ENCODE data around the gene PLAAT3. TPM values are rescaled to one million over a fixed set of nuclear protein-coding genes. Genes with fewer than 3 reads are reported as not detected.

Gene PLAAT3
- total RNA-seq, 1 experiment from 2014 or later: 32.6 TPM

DNA sequence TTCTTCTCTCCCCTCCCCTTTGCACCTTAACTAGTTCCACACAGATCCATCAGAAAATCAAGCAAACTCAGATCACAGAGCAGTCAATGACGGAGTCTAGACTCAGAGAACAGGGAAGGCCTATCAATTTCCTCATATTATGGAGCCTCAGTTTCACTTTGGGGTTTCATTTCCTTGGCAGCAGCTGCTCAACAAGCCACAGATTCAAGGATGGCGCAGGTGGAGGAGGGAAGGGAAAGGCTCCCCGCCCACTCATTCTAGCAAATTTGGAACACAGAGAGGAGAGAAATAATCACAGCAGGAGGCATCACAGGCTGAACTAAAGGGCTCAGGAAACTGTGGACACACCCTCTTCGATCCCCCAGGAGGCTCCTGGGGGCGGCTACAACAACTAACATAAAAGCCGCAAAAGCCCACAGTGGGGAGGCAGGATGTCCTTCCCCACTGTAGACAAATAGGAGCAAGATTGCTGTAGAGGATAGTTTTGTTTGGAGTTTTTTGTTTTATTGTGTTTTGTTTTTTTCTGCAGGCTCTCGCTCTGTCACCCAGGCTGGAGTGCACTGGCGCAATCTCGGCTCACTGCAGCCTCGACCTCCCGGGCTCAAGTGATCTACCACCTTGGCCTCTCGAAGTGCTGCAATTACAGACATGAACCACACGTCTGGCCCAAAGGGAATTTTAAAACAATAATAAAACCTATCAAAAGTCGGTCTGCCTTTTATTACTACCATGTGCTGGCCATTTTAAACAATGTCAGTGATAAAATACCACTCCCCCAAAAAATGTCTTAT, 3.4 kb downstream of the PLAAT3 start:
- ChIA-PET CTCF (no interaction called here), POLR2A (no interaction called here)
- no peaks in the 10 kb centered on the region for H3K36me3 ChIP-seq (ENCODE audit: control insufficient read depth, insufficient read depth, low read length)
- peak overlapping the region in 1 of 2 experiments; percentile 17; a peak in 1 of 4 replicates for H3K4me3 ChIP-seq (ENCODE audit: low read depth in 2 of 2, low read length in 2 of 2)
- BruUV-seq (replicated peaks): no TSS peak
- in situ Hi-C loops (cut with HindIII; ENCODE audit: low pct_unique_long_range_greater_than_20kb, low sequenced_read_pairs): no loop called here
- H3K9me3 ChIP-seq (ENCODE audit: control insufficient read depth, insufficient read depth, low read depth, low read length): no peaks in the 10 kb centered on the region
- ATAC-seq: no peak
- H3K27ac ChIP-seq (ENCODE audit: low read length): no peak overlapping the region; the same call in 1 of the 2 replicates
- TF ChIP-seq SIN3A (IDR thresholded peaks at IDR 0.05; ENCODE audit: borderline replicate concordance, insufficient read depth, low read depth, low read length) (no peak), POLR2AphosphoS5 (IDR thresholded peaks at IDR 0.05; ENCODE audit: low read depth, low read length) (no peak), TCF7L2 (IDR thresholded peaks at IDR 0.05; ENCODE audit: low read depth, low read length) (no peak)
- TF ChIP-seq, protein P1, sequence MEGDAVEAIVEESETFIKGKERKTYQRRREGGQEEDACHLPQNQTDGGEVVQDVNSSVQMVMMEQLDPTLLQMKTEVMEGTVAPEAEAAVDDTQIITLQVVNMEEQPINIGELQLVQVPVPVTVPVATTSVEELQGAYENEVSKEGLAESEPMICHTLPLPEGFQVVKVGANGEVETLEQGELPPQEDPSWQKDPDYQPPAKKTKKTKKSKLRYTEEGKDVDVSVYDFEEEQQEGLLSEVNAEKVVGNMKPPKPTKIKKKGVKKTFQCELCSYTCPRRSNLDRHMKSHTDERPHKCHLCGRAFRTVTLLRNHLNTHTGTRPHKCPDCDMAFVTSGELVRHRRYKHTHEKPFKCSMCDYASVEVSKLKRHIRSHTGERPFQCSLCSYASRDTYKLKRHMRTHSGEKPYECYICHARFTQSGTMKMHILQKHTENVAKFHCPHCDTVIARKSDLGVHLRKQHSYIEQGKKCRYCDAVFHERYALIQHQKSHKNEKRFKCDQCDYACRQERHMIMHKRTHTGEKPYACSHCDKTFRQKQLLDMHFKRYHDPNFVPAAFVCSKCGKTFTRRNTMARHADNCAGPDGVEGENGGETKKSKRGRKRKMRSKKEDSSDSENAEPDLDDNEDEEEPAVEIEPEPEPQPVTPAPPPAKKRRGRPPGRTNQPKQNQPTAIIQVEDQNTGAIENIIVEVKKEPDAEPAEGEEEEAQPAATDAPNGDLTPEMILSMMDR (IDR thresholded peaks at IDR 0.05): no peak
- TF ChIP-seq, protein P2, sequence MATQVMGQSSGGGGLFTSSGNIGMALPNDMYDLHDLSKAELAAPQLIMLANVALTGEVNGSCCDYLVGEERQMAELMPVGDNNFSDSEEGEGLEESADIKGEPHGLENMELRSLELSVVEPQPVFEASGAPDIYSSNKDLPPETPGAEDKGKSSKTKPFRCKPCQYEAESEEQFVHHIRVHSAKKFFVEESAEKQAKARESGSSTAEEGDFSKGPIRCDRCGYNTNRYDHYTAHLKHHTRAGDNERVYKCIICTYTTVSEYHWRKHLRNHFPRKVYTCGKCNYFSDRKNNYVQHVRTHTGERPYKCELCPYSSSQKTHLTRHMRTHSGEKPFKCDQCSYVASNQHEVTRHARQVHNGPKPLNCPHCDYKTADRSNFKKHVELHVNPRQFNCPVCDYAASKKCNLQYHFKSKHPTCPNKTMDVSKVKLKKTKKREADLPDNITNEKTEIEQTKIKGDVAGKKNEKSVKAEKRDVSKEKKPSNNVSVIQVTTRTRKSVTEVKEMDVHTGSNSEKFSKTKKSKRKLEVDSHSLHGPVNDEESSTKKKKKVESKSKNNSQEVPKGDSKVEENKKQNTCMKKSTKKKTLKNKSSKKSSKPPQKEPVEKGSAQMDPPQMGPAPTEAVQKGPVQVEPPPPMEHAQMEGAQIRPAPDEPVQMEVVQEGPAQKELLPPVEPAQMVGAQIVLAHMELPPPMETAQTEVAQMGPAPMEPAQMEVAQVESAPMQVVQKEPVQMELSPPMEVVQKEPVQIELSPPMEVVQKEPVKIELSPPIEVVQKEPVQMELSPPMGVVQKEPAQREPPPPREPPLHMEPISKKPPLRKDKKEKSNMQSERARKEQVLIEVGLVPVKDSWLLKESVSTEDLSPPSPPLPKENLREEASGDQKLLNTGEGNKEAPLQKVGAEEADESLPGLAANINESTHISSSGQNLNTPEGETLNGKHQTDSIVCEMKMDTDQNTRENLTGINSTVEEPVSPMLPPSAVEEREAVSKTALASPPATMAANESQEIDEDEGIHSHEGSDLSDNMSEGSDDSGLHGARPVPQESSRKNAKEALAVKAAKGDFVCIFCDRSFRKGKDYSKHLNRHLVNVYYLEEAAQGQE (IDR thresholded peaks at IDR 0.05; ENCODE audit: insufficient read depth in 1 of 2, low read depth in 2 of 2, low read length in 1 of 2): no peak
- H3K4me1 ChIP-seq (ENCODE audit: control insufficient read depth, insufficient read depth, low read length): peaks cover 30% of the 10 kb centered on the region
- no peaks in the 10 kb centered on the region for H3K27me3 ChIP-seq (ENCODE audit: control insufficient read depth, insufficient read depth, low read length)
- intact Hi-C loops (cut with micrococcal nuclease; ENCODE audit: unreplicated experiment): no loop called here
- DNase-seq (ENCODE audit: low read depth, low spot score): no peak

DNA sequence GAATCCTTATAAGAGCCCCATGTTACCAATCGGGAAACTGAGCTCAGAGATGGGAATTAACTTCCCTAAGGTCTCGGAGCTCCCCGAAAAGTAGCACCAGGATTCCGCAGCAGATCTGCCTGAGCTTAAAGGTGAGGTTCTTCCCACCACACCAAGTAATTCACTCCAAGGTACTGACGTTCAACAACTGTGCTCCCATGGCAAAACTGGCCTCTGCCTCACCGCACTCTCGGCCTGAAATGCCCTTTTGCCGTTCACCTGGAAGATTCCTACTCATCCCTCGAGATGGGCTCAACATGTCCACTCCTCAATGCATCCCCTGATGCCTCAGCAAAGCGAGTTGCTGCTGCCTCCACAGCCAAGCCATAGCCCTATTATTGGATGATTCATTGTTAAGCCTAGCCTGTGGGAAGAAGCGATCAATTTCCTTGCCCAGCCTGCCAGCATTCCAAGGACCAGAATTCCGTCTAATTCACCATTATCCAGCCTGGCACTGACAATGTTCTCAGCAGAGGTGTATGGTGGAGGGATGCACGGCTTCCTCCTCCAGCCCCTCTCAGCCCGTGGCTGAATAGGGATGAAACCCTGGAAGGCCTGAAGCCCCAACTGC, 4.2 kb downstream of the PLAAT3 start:
- ATAC-seq (no peak), DNase-seq (ENCODE audit: low read depth, low spot score) (no peak)
- Histone ChIP-seq H3K9me3 (ENCODE audit: control insufficient read depth, insufficient read depth, low read depth, low read length) (no peaks in the 10 kb centered on the region), H3K4me1 (ENCODE audit: control insufficient read depth, insufficient read depth, low read length) (peaks cover 30% of the 10 kb centered on the region), H3K27ac (ENCODE audit: low read length) (no peak overlapping the region; the same call in 1 of the 2 replicates), H3K36me3 (ENCODE audit: control insufficient read depth, insufficient read depth, low read length) (no peaks in the 10 kb centered on the region), H3K4me3 (ENCODE audit: low read depth in 2 of 2, low read length in 2 of 2) (no peak overlapping the region), H3K27me3 (ENCODE audit: control insufficient read depth, insufficient read depth, low read length) (no peaks in the 10 kb centered on the region)
- POLR2A ChIA-PET: no interaction called here
- intact Hi-C loops (cut with micrococcal nuclease; ENCODE audit: unreplicated experiment) (no loop called here), in situ Hi-C loops (cut with HindIII; ENCODE audit: low pct_unique_long_range_greater_than_20kb, low sequenced_read_pairs) (no loop called here)
- CTCF ChIA-PET: no interaction called here
- TF ChIP-seq TCF7L2 (IDR thresholded peaks at IDR 0.05; ENCODE audit: low read depth, low read length) (no peak), SIN3A (IDR thresholded peaks at IDR 0.05; ENCODE audit: borderline replicate concordance, insufficient read depth, low read depth, low read length) (no peak), POLR2AphosphoS5 (IDR thresholded peaks at IDR 0.05; ENCODE audit: low read depth, low read length) (no peak)
- TF ChIP-seq, protein P2 (IDR thresholded peaks at IDR 0.05; ENCODE audit: insufficient read depth in 1 of 2, low read depth in 2 of 2, low read length in 1 of 2): no peak
- TF ChIP-seq, protein P1 (IDR thresholded peaks at IDR 0.05): no peak
- no TSS peak for BruUV-seq (replicated peaks)
